Middle frontal gyrus (tissue), 1 donor: Measurements from ENCODE around the gene ATP4B.

Source experiments
- DNase-seq: peaks from one replicate; pipeline ENCODE4 v3.0.0-alpha.2; 2015; ENCODE audit warnings: low spot score; ENCODE audit errors: extremely low spot score

The ATP4B gene

DNA sequence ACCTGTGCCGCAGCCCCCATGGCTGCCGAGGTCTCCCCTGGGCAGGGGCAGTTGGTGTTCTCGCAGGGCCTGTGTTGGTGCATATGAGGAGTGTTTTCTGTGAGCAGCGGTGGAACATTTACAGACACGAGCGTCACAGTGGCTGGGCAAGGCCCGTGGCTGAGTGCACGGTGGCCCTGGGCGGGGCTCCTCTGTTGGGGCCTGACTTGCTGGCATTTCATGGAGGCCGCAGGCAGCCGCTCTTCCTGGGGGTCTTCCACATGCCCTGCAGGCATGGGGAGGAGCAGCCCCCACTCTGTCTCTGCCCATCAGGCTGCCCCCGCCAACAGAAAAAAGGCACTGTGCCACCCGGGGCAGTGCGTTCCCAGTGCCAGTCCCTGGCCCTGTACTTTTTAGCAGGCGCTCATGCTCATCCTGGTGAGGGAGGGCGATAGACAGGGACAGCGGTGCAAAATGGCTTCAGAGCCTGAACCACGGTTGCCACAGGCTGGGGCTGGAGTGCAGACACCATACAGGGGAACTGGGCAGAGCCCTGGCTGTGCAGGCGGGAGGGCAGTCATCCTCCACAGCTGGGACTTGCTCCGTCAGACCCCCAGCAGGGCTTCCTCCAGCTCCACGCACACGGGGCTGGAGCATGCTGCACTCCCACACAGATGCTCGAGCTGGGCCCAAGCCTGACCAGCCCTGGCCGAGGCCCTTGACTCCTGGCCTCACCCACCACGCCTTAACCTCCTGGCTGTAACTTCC lies 49.9 kb downstream of the ATP4B start:
- DNase-seq, result no peak

DNA sequence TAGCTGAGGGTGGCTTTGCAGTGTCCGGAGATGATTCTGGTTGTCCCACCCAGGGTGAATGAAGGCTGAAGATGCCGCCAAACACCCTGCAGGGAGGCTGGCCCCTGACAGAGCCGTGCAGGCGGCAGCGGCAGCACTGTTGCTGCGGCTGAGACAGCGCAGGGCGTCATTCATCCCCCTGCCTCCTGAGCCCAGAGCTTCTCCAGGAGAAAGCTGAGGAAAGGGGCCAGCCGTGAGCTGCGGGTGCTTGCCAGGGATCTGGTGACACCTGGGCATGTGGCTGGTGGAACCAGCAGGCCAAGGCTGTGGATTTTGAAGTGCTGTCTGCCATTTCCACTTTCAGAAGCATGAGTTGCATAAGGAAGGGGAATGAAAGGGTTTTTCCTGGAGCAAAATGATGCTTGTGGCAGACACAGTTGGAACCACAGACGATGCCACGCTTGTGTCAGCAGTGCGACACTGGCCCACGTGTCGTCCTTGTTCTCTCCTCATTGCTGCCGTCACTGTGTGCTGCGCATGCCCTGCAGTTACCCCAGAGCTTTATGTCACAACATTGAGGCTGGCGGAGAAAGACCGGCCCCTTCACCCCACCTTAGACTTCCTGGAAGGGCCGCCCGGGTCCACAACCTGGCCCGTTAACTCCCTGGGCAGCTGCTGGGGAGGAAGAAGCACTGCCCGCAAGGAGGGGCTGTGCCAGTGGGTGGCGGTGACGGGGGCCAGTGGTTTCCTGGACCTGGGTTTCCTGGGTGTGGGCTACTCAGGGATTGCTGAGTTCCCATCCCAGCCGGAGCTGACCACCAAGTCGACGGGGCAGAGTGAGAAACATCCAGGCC lies 50.7 kb downstream of the ATP4B start:
- no peak for DNase-seq

GRCh38 chr13:113605866-113606438 lies 52.0 kb downstream of the ATP4B start:
- no peak for DNase-seq

DNA sequence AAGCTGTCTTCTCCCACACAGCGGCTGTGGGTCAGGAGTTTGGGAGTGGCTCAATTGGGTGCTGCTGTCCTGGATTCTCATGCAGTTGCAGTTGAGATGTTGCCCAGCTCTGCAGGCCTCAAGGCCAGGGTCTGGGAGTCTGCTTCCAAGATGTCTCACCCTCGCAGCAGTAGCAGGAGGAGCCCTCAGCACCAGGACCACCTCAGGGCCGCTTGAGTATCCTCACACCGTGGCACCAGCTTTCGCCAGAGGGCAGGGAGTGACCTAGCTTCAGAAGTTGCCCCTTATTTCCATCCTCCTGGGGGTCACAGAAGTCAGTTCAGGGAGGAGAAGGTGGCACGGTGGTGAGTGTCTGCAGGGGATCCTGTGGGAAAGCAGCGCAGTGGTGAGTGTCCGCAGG lies 52.5 kb downstream of the ATP4B start:
- DNase-seq, result no peak

DNA sequence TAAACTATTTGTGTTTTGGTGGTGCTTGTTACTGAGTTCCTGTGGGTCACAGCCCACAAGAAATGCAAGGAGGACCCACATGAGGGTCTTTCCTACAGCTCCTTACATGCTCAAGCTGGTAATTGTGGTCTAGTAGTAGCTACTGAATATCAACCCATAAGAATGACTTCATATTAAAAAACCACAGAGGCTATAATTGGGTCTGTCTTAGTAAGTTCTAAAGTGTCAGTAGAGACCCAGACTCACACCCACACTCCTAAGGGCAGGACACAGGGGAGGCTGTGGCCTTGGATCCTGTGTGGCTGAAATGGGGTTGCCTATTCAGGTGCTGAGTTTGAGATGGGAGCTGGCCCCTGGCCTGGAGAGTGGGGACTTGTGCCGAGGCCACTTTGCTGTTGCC lies 53.8 kb downstream of the ATP4B start:
- DNase-seq, result no peak

DNA sequence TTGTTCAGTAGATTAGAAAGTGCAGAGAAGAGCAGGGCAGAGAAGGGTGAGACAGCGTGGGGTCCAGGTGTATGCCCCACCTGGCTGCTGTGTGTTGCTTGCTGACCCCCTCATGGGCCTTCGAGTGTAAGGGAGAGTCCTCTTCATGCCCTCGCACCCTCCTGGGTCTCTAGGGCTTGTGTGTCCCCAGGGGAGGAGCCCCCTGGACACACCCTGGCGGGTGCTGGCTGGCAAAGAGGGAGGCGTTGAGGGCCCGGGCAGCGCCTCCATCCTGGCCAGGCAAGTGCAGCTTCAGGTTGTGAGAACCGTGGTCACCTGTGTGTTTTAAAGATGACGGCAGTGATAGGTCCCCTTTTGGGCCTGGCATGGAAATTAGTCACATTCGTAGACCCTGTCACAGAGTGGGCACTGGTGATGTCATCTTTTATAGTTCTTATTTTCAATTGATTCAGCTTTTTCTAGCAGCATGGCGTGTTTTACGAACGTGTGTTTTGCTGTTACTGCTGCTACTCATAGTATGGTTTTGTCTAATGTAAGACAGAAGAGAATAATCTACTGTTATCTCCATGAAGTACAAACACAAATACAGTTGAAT lies 54.8 kb downstream of the ATP4B start:
- DNase-seq, result no peak

DNA sequence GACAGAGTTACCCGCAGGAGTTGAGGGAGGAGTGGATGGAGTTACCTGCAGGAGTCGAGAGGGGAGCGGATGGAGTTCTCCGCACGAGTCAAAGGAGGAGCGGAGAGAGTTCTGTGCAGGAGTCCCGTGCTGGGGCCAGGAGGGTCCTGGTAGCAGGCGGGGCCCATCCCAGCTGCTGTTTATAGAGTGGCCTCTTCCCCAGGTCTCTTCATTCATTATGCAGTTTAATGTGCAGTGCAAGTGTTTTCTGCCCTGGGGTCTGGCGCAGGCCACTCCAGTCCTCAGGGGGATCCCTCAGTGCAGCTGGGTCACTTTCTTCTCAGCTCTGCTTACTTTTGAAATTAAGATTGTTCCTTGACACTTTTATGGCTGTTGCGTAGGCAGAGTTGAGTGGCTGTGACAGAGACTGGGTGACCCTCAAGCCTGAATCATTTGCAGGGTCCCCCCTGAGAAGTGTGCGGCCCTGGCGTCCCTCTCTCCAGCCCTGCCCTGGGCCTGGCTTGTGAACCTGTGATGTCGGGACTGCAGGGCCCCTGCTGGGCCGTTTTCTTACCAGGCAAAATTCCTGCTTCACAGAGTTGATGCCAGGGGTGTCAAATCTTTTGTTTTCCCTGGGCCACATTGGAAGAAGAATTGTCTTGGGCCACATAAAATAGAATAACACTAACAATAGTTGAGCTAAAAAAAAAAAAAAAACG lies 55.6 kb downstream of the ATP4B start:
- DNase-seq, result no peak

DNA sequence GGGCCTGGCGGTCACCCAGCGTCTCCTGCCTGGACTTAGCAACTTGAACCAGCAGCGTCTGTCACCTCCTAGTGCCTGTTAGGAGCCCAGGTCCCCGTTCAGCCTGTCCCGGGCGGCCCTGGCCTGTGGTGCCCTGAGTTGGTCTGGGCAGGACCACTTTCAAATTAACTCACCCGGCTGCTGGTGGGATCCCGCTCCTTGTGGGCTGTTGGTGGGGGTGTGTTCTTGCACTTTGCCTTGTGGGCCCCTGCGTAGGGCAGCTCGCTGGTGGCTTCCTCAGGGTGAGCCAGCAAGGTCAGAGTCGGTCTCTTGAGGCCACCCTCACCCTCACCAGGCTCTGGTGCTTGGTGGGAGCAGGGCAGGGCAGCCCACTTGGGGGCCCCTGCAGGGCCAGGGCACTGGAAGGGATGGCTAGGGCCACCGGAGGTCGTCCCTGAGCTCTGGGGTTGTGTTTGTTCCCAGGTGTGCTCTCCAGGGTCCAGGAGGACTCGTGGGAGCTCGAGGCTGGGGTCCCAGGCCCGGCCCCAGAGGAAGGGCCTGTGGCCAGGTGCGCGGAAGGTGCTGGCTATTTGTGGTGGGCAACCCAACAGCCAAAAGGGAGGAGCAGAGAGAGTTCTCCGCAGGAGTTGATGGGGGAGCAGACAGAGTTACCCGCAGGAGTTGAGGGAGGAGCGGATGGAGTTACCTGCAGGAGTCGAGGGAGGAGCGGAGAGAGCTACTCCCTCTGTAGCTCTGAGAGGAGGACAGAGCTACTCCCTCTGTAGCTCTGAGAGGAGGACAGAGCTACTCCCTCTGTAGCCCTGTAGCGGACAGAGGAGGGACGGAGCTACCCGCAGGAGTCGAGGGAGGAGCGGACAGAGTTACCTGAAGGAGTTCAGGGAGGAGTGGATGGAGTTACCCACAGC lies 56.6 kb downstream of the ATP4B start:
- DNase-seq, result no peak

DNA sequence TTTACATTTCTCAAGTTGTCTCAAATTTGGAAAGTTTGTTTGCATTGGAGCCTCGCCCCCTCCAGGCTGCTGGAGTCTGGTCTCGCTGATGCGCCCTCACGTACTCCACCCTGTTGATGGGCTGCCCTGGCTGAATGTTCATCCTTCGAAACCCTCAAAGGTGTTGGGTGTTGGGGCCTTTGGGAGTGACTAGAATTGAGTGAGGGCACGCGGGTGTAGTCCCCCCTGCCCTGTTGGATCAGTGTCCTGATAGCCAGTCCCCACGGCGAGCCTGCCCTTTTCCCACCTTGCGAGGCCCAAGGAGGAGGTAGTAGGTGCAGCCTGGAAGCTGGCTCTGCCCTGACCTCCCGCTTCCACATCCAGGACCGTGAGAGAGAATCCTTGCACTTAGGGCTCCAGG lies 58.6 kb downstream of the ATP4B start:
- DNase-seq, result no peak
